GM18951 (cell line): Measurements from ENCODE around the gene ALDH1A2.

ENCODE experiments used
- POLR2A ChIP-seq: IDR thresholded peaks from 4 replicates; pipeline ENCODE4 v1.6.1; 2011; ENCODE audit warnings: mild to moderate bottlenecking; ENCODE audit not compliant: insufficient read length, insufficient read depth; ENCODE audit errors: extremely low read depth
- in situ Hi-C: fragments of 300-500 bp; cut with MboI; formaldehyde crosslinking; loops from one replicate; pipeline ENCODE4 v1.12.0; 2022; ENCODE audit warnings: low sequenced_read_pairs, mixed read lengths, inconsistent platforms; ENCODE audit not compliant: unreplicated experiment

ALDH1A2 gene

GRCh38 chr15:57948351-57949289 lies 116.9 kb downstream of the ALDH1A2 start:
- in situ Hi-C loops, result no loop called here

DNA sequence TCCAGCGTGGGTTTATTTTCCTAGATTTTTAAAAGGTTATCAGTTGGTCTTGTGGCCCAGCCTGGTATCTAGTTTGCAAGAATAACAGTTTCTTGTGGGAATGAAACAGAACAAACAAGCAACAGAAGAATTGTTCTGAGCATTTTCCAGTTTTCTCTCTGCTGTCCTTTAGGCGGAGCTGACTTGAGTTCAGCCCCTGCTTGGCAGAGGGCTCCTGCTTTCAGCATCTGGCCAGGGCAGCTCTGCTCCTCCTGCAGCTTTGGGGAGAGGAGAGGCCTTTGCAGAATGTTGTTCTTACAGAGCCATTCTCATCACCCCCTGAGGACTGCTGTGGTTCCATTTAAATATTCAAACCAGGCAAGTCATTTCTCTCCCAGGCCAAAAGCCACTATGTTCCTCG lies 117.7 kb downstream of the ALDH1A2 start:
- TF ChIP-seq POLR2A, result no peak
- in situ Hi-C loops, result no loop called here

More at GRCh38 chr15:57948351-57949289, 116.9 kb downstream of the ALDH1A2 start:
- TF ChIP-seq POLR2A, result no peak

GRCh38 chr15:57947282-57947681 lies 118.2 kb downstream of the ALDH1A2 start:
- no peak for TF ChIP-seq POLR2A
- in situ Hi-C loops, result no loop called here

DNA sequence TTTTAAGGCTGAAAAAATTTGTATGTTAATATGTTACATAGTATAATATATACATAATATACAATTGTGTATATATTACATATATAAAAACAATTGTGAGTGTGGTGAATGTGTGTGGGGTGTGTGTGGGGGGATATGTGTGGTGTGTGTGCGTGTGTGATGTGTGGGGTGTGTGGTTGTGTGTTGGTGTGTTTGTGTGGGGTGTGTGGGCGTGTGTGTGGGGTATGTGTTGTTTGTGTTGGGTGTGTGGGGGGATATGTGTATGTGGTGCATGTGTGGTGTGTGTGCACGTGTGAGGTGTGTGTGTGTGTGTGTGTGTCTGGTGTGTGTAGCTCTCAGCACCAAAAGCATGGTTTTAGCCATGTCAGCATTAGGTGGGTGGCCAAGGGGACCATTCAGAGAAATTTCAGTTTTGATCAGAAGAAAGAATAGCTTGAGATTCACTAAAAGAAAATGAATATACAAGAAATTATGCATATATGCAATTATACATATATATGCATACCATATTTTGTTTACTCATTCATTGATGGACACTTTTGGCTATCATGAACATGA lies 118.9 kb downstream of the ALDH1A2 start:
- in situ Hi-C loops, result no loop called here
- no peak for TF ChIP-seq POLR2A

DNA sequence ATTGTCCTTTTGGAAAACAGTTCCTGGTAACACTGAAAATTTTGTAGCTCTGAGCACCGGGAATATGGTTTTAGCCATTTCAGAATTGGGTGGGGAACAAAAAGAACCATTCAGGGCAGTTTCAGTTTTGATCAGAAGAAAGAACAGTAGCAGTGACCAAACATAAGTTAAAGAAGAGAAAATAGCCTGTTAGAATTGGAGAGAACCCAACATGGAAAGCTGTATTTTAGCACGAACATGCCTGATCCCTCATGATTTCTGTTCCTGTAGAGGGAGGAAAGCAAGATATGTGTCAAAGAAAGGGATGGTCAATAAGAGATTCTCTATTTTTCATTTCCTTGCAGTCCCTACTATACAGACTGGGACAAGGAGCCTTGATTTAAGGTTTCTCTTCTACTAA lies 119.9 kb downstream of the ALDH1A2 start:
- in situ Hi-C loops, result no loop called here

GRCh38 chr15:57943754-57944420 lies 121.6 kb downstream of the ALDH1A2 start:
- TF ChIP-seq POLR2A, result no peak
- in situ Hi-C loops, result no loop called here

More for the DNA sequence above, 119.9 kb downstream of the ALDH1A2 start:
- TF ChIP-seq POLR2A, result no peak

GRCh38 chr15:57943171-57943570 lies 122.3 kb downstream of the ALDH1A2 start:
- TF ChIP-seq POLR2A, result no peak
- in situ Hi-C loops, result no loop called here

DNA sequence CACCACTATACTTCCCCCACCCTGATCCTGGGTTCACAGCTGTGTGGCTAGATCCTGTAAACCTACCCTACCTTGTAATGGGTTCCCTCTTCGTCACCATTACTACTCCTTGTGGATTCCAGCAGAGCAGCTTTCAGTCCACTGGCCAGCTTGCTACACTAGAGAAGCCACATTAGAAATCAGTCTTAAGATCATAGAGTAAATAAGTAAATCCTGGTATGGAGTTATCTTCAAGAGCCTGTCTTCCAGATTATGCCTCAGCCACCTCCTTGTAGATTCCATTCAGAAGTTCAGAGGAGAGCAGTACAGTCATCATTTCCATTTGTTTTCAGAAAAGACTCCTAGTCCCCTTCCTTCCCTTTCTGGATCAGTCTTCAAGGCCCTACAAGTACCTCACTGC lies 123.7 kb downstream of the ALDH1A2 start:
- in situ Hi-C loops, result no loop called here
- no peak for TF ChIP-seq POLR2A

- in situ Hi-C loops, result no loop called here
- TF ChIP-seq POLR2A, result no peak
Observed at GRCh38 chr15:57932348-57932747, 133.2 kb downstream of the ALDH1A2 start.

- in situ Hi-C loops, result no loop called here
- no peak for TF ChIP-seq POLR2A
Observed at GRCh38 chr15:57931570-57931969, 133.9 kb downstream of the ALDH1A2 start.

GRCh38 chr15:57927091-57927631 lies 138.3 kb downstream of the ALDH1A2 start:
- in situ Hi-C loops, result no loop called here

GRCh38 chr15:57925650-57926049 lies 139.9 kb downstream of the ALDH1A2 start:
- no peak for TF ChIP-seq POLR2A
- in situ Hi-C loops, result no loop called here

More at GRCh38 chr15:57927091-57927631, 138.3 kb downstream of the ALDH1A2 start:
- no peak for TF ChIP-seq POLR2A

DNA sequence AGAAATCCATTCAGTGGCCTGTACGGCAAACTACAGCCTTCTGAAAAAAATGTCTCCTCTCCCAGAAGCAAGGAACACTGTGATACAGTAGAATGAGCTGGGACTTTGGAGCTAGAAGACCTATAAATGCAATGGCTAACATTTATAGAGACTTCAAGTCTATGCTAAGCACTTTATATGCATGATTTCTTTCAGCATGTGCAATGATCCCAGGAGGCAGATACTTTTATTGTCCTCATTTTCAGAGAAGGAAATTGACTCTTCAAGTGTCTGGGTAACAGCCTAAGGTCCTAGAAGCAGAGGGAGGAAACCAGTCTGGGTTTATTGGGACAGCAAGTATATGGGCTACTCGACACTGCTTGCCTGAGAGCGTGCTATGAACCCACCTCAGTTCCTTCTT lies 140.9 kb downstream of the ALDH1A2 start:
- in situ Hi-C loops, result no loop called here
- no peak for TF ChIP-seq POLR2A

DNA sequence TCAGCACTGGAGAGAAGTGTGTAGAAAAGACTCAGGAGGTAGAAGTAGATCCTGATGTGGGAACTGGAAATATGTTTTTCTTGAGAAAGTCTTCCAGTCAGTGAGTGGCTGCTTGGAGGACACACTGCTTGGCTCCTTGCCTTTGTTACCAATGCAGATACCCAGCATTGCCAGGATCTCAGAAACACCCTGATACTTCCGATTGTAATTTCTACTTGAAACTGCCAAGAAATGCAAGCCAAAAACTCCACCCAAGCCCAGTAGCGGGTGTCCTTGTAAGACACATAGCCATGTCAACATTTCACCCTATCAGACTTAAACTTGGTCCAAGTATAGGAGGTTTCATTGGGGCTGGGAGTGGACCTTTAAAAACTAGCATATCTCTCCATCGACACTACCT lies 141.8 kb downstream of the ALDH1A2 start:
- TF ChIP-seq POLR2A, result no peak

GRCh38 chr15:57923306-57923705 lies 142.2 kb downstream of the ALDH1A2 start:
- no peak for TF ChIP-seq POLR2A
- in situ Hi-C loops, result no loop called here

More for the DNA sequence above, 141.8 kb downstream of the ALDH1A2 start:
- in situ Hi-C loops, result no loop called here
